ENCODE results near the gene ADAMTS9. TPM values are rescaled to one million over a fixed set of nuclear protein-coding genes. Genes with fewer than 3 reads are reported as not detected.

Gene ADAMTS9
- total RNA-seq, 1 donor from 2014 or later: 0.81 TPM

DNA sequence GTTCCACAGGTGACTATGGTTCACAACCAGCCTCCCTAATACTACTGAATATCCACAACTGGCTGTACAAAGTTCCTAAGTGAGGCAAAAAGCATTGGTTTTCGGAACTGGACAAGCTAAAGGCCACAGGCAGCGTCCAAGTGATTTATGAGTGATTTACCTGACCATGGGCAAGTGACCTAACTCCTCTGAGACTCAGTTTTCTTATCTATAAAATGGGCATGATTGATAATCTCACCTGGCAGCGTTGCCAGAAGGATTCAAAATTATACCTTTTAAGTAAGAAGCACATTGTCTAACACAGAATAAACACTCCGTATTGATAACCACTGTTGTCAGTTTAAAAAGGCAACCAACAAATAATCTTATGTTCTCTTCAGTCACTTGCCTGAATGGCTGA, 29.8 kb downstream of the ADAMTS9 start:
- ATAC-seq (no peak), DNase-seq (ENCODE audit: low spot score) (no peak)

DNA sequence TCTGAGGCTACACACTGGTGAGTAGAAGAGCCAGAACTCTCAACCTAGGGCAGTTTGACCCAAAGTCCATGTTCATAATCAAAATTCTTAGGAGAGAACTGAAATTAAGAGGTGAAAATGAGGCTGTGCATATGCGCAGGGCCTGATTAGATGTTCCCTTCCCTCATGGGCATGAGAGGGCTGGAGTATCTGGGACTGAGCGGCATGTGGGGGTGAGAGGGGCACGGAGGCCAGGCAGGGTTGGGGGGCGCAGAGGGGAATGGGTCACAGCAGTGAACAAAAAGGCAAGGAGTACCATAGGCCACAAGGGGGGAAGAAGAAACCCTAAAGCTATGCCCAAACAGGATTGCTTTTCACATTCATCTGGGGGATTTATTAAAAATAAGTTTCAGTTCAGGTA, 31.3 kb downstream of the ADAMTS9 start:
- DNase-seq (ENCODE audit: low spot score) (no peak), ATAC-seq (no peak)

DNA sequence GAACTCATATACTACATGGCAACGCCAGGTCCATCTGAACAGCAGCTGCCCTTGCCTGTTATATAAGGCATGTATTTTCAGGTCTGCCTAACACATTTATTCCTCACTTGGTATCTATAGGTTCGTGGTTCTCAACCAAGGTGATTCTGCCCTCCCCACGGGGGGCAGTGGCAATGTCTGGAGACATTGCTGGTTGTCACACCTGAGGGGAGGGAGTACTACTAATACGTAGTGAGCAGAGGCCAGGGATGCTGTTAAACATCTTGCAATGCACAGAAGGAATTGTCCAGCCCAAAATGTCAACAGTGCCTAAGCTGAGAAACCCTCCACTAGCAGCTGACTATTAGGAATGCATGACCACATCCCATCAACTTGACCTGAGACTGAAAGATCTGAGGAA, 32.6 kb downstream of the ADAMTS9 start:
- ATAC-seq: no peak
- no peak for DNase-seq (ENCODE audit: low spot score)

DNA sequence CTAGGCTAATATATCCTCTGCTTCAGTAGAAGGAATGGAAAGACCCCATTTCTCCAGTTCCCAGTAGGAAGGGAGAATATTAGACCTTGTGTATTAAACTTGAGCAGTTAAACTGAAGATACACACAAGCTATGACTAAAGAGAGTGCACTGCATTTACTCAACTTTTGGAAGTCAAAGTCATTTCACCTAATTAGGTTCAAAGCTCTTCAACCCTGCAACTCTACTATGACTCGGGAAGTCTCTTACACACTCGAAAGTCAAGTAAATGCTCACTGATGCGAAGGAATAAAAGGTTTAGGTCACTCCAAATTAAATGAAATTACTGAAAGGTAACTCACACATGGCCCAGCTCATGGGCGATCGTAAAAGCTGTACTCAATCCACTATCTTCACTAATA, 33.8 kb downstream of the ADAMTS9 start:
- ATAC-seq (no peak), DNase-seq (ENCODE audit: low spot score) (no peak)

DNA sequence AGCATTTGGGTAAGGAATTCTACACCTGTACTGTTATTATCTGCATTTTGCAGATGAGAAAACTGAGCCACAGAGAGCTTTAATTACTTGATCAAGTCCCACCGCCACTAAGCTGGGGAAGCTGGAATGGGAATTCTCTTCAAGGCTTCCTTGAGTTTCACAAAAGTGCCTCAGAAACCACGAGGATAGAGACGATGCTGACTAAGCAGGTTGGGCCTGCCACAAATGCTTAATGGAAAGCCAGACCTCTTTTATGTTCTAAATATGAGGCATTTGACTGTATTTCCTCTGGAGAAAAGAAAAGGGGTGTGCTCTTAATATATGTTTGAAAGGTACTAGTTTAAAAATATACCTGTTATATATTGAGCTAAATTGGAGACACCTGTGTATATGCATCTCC, 34.7 kb downstream of the ADAMTS9 start:
- DNase-seq (ENCODE audit: low spot score) (no peak), ATAC-seq (no peak)

DNA sequence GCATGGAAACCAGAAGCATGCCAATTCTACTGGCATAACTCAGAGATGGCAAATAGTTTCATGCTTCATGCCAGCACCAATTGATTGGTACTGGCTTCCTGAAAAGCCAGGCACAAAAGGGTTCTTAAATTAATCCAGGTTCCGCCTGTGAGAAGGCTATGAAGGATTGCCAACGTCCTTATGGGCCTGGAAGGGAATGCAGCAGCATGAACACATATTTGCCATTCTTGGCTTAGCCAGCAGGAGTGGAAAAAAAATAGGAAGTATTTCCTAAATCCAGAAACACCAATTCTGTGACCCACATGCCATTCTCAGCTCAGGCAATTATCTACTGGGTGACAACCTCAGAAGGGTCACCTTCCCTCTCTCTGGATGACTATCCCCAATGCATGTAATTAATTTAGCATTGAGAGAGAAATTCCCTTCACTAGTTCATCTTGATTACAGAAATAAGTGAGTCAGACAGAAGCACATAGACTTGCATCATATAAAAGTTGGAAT, 36.0 kb downstream of the ADAMTS9 start:
- DNase-seq (ENCODE audit: low spot score): no peak
- ATAC-seq: no peak

DNA sequence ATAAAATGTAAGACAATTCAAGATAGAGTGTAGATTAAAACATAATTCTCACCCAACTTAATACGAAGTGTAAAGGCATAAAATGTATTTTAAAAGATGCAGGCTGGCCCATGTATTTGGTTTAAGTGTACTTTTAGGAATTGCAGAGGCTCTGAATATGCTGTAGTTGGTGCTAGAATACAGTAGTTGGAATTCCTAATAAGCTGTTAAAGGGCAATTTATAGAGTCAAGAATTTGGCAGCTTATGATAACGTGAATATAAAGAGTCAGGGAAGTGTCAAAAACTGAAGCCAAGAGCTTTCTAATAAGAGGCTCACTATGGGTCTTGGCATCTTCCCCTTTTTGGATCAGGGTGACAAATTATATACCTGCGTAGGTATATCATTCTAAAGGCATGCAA, 36.5 kb downstream of the ADAMTS9 start:
- DNase-seq (ENCODE audit: low spot score) (no peak), ATAC-seq (no peak)

DNA sequence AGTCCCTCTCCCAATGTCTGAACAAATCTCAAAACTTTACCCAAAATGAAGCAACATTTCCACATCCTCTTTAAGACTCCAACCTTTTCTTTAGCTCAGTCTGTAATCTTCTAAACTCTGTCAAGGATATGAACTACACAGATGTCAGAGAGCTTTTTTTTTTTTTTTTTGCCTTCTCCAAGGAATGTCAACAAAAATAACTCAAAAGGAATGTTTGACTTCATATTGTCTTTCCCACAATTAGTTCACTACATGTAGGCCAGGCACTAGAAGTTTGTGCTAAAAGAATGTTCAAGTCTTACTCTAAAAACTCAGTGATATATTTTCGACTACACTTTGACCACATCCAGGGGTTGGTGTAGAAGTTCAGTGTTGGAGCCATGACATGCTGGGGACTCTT, 37.1 kb downstream of the ADAMTS9 start:
- DNase-seq (ENCODE audit: low spot score) (no peak), ATAC-seq (no peak)

DNA sequence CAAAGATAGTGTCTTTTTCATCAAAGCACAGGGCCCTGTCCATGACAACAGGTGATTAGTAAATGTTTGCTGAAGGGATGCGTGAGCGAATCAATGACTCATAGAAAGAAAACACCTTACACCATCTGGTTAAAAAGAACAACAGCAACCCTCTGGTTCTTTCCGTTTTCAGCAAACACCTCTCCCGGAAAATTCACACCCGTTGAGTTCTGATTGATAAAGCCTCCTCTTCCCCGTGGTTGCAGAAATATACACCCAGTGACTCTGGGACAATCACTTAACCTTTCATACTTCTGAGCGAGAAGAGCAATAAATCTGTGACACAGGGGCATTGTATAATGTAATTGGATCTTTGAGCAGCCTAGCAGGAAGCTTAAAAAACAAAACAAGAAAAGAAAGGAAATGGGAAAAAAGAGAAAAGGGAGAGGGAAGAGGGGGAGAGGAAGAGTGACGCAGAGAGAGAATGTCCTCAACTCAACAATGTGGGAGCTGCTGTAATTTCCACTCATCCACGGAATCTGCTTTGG, 37.6 kb downstream of the ADAMTS9 start:
- no peak for ATAC-seq

DNA sequence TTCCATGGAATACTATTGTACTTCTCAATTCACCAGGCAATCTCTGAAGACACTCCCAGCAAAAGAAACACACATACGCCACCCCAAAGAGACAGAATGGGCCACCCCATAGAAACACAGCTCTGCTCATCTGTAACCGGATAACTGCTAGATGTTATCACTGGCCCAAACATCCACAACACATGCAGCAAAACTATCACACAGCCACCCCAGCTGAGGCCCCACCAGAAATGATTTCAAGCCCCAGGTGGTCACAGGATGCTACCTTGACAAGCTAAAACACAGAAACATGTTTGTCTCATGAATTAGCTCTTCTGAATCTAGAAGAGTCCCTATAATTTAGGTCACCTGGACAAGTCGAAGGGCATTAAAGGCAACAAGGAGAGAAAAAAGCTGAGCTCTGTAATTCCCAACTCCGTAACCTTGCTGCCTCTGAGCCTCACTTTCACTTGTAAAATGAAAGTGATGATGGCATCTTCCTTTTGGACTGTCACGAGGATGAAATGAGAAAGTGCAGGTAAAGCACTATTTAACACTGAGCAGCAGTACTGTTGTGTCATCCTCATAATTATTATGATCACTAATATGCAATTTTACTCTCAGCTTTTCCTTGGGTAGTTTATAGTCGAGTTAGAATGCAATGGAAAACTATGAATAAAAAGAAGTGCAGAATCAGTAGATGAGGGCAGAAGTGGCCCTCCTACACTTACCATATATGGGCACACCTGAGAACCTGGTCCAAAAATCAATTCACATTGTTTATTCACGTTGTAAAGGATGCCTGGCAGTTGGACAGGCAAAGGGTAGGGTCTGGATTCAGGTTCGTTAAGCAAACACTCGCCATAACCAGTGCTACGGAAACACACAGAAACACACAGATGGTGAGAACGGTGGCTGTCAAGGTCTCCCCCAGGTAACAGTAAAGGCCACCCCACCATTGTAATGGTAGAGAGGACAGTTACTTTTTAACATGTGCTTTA, 38.6 kb downstream of the ADAMTS9 start:
- DNase-seq (ENCODE audit: low spot score): no peak

More for the DNA sequence above, 37.6 kb downstream of the ADAMTS9 start:
- no peak for DNase-seq (ENCODE audit: low spot score)

DNA sequence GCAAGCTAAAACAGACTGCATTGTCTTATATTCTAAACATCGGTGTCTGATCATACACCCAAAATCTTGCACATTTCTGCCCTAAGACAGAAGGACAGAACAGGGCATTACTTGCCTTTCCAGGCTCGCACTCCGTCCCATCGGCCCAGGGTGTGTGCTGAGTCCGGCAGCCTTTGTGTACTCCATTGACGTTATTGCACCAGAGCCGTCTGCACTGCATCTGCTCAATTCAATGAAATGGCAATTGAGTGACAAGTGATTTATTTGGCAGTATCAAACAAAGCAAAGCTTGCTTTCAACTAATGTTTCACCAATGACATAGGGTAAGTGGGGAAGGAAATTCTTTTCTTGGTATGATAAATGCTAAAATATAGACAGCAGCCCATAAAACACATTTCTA, 40.0 kb downstream of the ADAMTS9 start:
- DNase-seq (ENCODE audit: low spot score) (no peak), ATAC-seq (no peak)

More for the DNA sequence above, 38.6 kb downstream of the ADAMTS9 start:
- no peak for ATAC-seq

DNA sequence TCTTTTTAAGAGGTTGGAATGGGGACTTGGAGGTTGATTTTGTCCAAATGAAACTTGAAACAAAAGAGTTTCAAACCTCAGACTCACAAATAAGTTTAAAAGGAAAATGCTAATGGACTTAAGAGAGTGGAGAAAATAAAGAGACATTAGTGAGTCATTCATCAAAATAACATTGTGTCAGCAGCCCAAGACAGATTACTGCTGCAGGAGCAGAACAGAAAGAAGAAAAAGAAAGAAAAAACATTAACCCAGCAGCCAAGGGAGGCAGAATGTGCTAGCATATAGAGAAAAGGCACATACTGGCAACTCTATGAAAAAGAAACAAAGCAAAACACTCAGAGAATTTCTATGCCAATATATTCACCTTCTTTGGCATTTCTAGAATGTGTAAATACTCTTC, 42.6 kb downstream of the ADAMTS9 start:
- ATAC-seq (no peak), DNase-seq (ENCODE audit: low spot score) (no peak)

DNA sequence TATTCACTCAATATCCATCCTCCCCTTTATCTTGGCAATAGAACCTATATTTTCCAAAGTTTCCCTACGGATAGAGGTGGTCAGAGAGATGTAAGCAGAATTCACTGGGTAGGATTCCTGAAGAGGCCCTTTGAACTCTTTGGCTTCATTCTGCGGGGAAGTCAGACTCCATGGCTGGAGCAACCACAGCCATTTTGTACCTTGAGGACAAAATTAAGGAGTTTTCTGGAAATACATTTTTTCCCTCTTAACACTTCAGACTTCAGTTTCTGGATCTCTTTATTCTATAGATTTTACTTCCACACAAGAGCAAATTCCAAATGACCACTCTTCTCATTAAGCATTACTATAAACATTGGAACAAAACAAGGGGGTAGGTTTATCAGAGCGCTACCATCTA, 43.3 kb downstream of the ADAMTS9 start:
- ATAC-seq (no peak), DNase-seq (ENCODE audit: low spot score) (no peak)

DNA sequence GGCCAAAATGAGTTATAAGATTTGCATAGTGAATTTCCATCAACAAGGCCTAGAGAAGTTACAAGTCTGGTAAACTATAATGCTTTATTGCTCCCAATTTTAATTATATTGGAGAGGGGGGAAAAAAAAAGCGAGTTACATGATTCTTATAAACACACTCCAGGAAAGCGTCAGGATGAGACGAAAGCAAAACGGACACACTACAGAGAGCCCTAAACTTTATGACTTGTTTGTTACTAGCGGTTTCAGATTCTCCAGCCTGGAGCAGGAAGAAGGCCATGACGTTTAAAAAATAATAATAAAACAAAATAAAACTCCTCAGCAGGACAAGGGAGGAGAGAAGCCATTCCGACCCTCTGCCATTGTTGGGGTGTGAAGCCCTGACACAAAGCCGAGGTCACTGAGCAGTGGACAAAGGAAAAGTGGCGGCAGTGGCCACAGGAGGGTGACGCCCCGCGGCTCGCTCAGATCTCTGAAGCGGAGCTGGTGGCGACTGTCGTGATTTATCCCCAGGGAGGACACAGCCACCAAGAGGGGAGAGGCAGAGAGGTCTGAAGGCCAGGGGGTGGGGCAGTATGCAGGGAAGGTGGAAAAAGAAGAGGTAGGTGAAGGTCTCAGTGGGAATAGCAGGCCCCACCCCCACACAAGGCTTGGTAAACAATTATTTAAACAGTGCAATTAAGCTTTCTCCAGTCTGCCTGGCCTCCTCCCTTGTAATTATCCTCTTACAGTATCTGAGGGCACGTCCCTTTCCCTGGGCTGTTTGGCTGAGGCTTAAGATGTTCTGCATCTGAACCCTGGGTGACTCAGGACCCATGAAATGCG, 45.3 kb downstream of the ADAMTS9 start:
- no peak for DNase-seq (ENCODE audit: low spot score)
- ATAC-seq: no peak

DNA sequence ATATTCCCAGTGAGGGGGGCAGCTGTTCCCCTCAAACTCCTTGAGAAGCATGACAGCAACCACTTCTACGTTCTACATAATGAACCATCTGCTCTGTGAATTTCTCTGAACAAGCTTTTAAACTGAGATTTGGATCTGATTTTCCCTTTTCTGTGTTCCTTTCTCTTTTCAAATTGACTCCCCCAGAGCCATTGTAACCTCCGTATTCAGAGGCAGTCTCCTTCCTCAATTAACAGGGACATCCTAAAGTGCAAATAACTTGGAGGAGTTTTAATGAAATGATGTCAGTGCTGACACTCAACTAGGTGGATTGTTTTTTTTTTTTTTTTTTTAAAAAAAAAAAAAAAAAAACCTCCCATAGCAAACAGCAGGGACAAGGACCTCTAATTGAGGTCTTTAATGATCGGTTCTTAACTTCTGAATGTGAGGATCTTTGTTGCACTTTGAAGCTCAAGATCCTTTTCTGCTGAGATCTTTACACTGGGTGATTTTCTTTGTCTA, 48.8 kb downstream of the ADAMTS9 start:
- no peak for ATAC-seq
- DNase-seq (ENCODE audit: low spot score): no peak

DNA sequence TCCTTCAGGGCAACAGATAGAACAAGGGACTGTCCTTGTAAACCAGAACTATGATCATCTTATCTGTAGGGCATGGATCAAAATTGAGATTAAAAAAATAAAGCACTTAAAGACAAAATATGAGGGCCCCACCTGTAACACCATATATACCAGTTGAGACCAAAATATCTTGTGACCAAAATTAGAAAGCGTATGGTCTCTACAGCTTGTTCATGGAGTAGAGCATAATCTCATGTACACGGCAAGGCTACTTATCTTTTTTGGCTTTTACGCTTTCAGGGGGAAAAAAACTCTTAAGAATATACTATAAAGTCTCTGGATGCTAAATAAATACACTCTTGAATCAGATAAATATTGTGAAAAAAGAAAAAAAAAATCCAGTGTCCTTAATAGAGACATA, 49.3 kb downstream of the ADAMTS9 start:
- no peak for DNase-seq (ENCODE audit: low spot score)
- ATAC-seq: no peak

DNA sequence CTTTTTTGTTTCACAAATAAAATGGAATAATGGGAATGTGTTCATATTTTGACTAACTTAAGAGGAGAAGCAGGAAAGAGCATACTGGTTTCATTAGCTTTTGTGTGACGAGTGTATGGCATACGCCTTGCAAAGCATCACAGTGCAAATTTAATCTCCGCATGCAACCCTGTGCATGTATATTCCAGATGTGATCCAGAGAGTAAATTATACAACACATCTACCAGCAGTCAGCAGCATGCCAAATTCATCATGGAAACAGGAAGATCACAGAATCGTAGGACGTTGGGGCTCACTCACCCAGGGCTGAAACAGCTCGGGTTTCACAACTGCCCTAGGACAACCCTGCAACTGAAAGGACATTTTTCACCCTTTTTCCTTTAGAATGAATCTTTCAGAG, 53.4 kb downstream of the ADAMTS9 start:
- ATAC-seq: no peak

DNA sequence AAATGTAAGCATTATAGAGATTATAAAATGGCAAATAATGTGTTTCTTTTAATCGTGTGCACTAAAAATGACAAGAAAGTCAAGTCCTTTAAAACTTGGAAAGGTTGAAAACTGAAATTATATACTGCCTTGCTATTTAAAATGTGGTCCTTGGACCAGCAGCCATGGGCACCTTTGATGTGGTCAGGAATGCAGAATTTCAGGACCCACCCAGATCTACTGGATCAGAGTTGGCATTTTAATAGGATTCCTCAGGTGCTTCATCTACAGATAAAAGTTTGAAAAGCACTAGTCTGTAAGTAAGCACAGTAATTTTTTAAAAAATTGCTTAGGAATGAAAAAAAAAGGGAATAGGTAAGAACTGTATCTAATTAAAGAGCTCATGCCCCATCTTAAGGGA, 55.8 kb downstream of the ADAMTS9 start:
- no peak for DNase-seq (ENCODE audit: low spot score)
- no peak for ATAC-seq

More for the DNA sequence above, 53.4 kb downstream of the ADAMTS9 start:
- DNase-seq (ENCODE audit: low spot score): no peak

DNA sequence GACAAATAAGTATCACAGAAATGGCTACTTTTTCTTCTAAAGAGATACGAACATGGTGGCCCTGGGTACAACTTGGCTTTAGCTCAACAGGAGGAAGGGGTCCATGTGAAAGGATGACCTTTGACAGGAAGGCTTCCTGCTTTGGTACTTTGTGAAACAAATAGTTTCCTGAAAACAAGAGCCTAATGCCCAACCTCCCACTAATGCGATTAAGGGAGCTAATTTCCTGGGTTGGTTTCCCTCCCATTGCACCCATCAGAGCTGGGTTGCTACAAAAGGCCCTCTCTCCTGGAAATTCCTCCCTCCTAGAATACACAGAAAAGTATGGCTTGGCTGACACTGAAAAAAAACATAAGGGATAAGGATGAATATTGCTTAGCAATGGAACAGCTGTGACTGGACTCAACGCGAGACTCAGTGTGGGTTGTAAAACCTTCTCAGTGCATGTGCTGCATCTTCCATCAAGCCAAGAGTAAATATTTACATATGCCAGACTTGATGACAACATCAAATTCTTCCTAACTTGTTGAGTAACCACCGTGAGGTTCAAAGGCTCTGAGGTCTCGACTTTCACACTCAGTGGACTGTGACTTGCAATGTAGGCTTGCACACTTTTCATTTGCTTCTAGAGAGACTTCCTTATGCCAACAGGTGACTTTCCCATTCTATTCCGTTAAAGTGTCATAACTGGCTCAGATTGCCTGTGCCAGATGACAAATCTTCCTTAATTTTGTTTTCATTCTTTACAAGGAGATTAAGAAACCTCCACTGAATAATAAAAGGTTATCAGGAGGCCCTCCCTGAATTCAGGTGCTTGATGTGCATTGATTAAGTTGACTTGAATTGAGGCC, 60.1 kb downstream of the ADAMTS9 start:
- ATAC-seq: peak; percentile 96
- DNase-seq (ENCODE audit: low spot score): peak; percentile 52

DNA sequence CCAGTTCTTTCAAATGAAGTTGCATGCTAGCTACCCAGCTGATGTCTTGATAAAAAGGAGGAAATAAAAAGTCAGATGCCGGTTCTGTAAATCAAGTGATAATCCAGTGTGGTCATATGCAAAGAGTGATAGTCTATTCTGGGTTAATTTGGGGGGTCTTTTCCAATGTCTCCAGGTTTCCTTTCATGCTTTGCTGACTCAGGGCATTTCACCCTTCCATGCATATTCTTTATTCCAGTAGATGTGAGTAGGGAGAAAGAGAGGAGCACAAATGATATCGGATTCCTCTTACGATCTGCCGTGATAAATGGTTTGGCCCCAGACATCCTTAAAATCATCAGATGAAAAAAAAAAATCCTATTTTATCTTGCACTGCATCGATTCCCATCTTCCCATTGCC, 60.8 kb downstream of the ADAMTS9 start:
- ATAC-seq (no peak), DNase-seq (ENCODE audit: low spot score) (no peak)
